ENCODE measurements around the gene HABP4.

The HABP4 gene

DNA sequence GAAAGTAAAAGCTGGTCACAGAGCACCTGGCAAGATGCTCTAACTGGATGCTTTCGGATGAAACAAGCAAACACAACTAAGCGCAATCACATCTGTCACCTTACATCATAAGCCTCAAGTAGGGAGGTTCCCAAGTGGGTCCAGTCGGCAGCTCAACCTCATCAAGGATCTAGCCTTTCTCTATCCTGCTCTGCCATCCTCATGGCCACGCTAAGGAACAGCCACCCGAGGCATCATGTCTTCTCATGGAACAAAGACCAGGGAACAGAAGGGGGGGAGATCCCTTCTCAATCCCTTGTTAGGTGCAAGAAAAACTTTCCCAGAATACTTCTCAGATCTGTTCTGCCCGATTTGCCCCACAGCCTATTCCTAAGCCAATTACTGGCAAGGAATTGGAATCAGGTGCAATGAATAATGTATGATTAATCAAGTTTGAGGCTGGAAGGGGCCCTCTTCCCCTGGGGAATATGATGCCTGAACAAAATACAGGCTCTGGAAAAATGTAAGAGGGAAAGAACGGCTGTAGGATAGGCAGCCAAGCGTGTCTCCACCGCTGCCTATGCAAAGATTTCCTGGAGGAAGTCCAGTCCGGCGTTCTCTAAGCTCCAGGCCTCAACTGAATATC, 1.3 kb upstream of the HABP4 start:
- TF ChIP-seq POU2F2 (IDR thresholded peaks at IDR 0.05; ENCODE audit: low read depth, low read length) (no peak), TAF1 (IDR thresholded peaks at IDR 0.05; ENCODE audit: low read depth, low read length) (no peak), PAX5 (IDR thresholded peaks at IDR 0.05; ENCODE audit: insufficient read depth, low read length, severe bottlenecking) (no peak), POLR2A (IDR thresholded peaks at IDR 0.05; ENCODE audit: low read depth, low read length) (no peak), POLR2AphosphoS5 (IDR thresholded peaks at IDR 0.05; ENCODE audit: low read depth, low read length) (no peak), SPI1 (IDR thresholded peaks at IDR 0.05; ENCODE audit: low read depth, low read length) (no peak)
- no peak for FAIRE-seq

DNA sequence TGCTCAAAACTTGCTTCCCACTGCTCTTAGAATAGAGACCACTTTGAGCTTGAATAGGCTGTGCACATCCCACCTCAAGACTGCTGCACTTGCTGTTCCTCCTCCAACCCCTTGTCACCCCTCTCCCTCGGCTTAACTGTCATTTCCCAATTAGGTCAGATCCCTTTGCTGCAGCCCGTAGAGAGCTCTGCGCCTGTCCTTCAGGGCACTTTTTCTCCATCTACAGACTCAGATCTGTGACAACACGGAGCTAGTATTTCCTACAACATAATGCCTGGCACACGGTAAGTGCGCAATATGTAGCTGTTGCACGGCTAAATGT, 485 bp upstream of the HABP4 start:
- FAIRE-seq: no peak
- TF ChIP-seq POLR2A (IDR thresholded peaks at IDR 0.05; ENCODE audit: low read depth, low read length): no peak

More for the DNA sequence above, 1.3 kb upstream of the HABP4 start:
- no peak for DNase-seq (ENCODE audit: insufficient read length, low spot score)

DNA sequence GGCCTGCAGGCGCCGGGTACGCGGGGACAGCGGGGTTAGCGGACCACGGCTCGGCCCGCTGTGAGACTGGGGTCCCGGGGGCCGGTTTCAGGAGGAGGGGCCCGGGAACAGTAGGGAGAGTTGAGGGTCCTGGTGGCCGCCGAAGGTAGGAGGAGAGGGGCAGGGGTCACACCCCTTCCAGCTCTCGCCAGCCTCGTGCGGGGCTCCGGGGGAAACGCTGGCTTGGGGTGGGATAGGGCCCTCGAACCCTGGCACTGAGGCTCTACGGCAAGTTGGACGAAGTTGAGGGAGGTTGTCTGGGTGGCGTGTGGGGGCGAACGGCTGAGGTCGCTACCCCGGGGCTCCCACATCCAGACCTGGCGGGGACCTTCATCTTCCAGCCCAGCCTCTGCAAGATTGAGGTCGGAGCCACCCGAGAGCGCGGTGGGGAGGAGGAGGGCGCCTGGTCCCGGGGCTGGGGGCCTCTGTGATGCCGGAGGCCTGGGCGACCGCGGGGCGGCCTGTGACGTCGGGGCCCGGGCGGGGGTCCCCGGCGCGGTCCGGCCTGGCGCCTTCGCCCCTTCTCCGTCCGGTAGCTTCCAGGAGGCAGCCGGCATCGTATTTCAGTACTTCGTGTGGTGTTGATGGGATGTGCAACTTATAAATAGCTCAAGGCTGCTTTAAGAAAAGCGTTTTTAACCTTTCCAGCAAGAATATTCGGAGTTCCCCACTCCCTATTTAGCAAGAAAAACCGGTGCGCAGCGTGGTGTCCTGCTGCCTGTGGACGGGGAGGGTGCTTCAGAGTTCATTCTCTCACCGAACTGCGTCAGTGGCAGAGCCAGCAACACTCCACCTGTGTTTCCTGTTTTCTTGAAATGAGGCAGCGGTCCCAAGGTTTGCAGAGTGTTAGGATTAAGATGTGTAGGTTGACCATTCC, 902 bp downstream of the HABP4 start:
- TF ChIP-seq POLR2A (IDR thresholded peaks at IDR 0.05; ENCODE audit: low read depth, low read length) (no peak), PAX5 (IDR thresholded peaks at IDR 0.05; ENCODE audit: insufficient read depth, low read length, severe bottlenecking) (no peak), SPI1 (IDR thresholded peaks at IDR 0.05; ENCODE audit: low read depth, low read length) (no peak), POLR2AphosphoS5 (IDR thresholded peaks at IDR 0.05; ENCODE audit: low read depth, low read length) (no peak), POU2F2 (IDR thresholded peaks at IDR 0.05; ENCODE audit: low read depth, low read length) (no peak), TAF1 (IDR thresholded peaks at IDR 0.05; ENCODE audit: low read depth, low read length) (no peak)
- FAIRE-seq (no peak), DNase-seq (ENCODE audit: insufficient read length, low spot score) (peak; percentile 14)

More for the DNA sequence above, 485 bp upstream of the HABP4 start:
- no peak for DNase-seq (ENCODE audit: insufficient read length, low spot score)

DNA sequence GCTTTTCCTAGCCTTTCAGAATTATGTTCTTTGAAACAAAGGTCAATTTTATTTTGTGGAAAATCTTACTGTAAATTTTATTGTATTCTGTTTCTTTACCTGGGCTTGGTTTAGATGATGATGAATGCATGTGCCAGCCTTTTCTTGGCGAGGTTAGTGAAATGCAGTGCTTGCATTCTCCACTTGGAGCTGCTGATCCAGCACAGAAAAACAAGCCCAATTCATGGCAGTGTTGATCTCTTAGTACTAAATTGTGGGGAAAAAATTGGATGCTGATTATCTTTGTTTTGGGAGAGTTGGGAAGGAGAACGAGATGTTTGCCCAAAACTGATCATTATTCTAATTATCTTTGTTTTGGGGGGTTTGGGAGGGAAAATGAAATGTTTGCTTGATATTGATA, 3.7 kb downstream of the HABP4 start:
- FAIRE-seq: no peak
- no peak for DNase-seq (ENCODE audit: insufficient read length, low spot score)
- no peak for TF ChIP-seq SPI1 (IDR thresholded peaks at IDR 0.05; ENCODE audit: low read depth, low read length)
- TF ChIP-seq POU2F2 (IDR thresholded peaks at IDR 0.05; ENCODE audit: low read depth, low read length): no peak
- no peak for TF ChIP-seq POLR2A (IDR thresholded peaks at IDR 0.05; ENCODE audit: low read depth, low read length)
- no peak for TF ChIP-seq PAX5 (IDR thresholded peaks at IDR 0.05; ENCODE audit: insufficient read depth, low read length, severe bottlenecking)
- TF ChIP-seq TAF1 (IDR thresholded peaks at IDR 0.05; ENCODE audit: low read depth, low read length): no peak
- no peak for TF ChIP-seq POLR2AphosphoS5 (IDR thresholded peaks at IDR 0.05; ENCODE audit: low read depth, low read length)

- no peak for TF ChIP-seq SPI1 (IDR thresholded peaks at IDR 0.05; ENCODE audit: low read depth, low read length)
- TF ChIP-seq POU2F2 (IDR thresholded peaks at IDR 0.05; ENCODE audit: low read depth, low read length): no peak
- TF ChIP-seq PAX5 (IDR thresholded peaks at IDR 0.05; ENCODE audit: insufficient read depth, low read length, severe bottlenecking): no peak
- no peak for TF ChIP-seq POLR2AphosphoS5 (IDR thresholded peaks at IDR 0.05; ENCODE audit: low read depth, low read length)
- TF ChIP-seq TAF1 (IDR thresholded peaks at IDR 0.05; ENCODE audit: low read depth, low read length): no peak
- TF ChIP-seq POLR2A (IDR thresholded peaks at IDR 0.05; ENCODE audit: low read depth, low read length): no peak
- no peak for DNase-seq (ENCODE audit: insufficient read length, low spot score)
- FAIRE-seq: no peak
These were observed 7.3 kb downstream of the HABP4 start for GRCh38 chr9:96457266-96457665.

DNA sequence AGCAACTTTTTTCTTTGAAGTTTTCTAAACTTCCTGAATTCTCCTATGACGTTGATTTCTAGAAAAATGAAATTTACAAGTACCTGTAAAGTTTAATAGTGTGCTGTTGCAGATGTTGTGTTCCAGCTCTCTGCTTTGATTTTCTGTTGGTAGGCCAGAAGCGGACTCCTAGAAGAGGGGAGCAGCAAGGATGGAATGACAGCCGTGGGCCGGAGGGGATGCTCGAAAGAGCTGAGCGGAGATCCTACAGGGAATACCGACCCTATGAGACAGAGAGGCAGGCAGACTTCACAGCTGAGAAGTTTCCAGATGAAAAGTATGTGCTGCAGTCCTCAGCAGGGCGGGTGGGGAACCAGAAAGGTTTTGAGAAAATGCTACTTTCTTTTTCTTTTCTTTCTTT, 8.3 kb downstream of the HABP4 start:
- DNase-seq (ENCODE audit: insufficient read length, low spot score): no peak
- no peak for FAIRE-seq
- no peak for TF ChIP-seq POLR2AphosphoS5 (IDR thresholded peaks at IDR 0.05; ENCODE audit: low read depth, low read length)
- TF ChIP-seq SPI1 (IDR thresholded peaks at IDR 0.05; ENCODE audit: low read depth, low read length): no peak
- TF ChIP-seq POU2F2 (IDR thresholded peaks at IDR 0.05; ENCODE audit: low read depth, low read length): no peak
- TF ChIP-seq PAX5 (IDR thresholded peaks at IDR 0.05; ENCODE audit: insufficient read depth, low read length, severe bottlenecking): no peak
- no peak for TF ChIP-seq POLR2A (IDR thresholded peaks at IDR 0.05; ENCODE audit: low read depth, low read length)
- TF ChIP-seq TAF1 (IDR thresholded peaks at IDR 0.05; ENCODE audit: low read depth, low read length): no peak

DNA sequence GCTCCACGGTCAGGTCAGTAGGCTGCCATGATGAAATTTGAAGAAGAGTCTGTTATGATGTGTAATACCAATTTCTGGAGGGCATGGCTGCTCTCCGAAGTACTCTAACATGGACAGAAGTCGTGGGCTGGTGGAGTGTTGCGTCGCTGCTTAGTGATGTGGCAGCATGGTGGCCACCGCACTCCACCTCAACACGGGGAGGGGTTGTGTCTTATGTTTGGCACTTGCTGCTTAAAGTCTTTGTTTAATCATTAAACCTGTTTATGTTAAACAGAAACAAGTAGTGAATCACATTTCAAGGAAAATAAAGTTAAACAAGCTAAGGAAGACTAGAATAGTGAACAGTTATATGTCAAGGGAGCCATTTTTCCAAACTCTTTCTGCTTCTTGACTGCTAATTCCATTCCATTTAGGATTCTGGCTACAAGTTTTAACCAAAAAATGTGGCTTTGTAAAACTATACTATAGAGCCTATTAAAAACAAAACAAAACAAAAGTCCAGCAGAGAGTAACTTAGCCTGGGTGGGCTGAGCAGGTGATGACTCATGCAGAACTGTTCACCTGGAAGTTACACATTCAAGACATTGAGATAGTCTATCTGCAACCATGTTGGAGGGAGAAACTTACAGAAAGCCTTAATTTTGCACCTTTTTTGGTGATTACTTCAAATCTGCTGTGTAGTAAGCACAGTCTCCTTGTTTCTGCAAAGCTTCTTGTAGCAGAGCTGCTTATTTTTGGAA, 9.5 kb downstream of the HABP4 start:
- FAIRE-seq (no peak), DNase-seq (ENCODE audit: insufficient read length, low spot score) (no peak)
- TF ChIP-seq SPI1 (IDR thresholded peaks at IDR 0.05; ENCODE audit: low read depth, low read length) (no peak), POLR2A (IDR thresholded peaks at IDR 0.05; ENCODE audit: low read depth, low read length) (no peak), TAF1 (IDR thresholded peaks at IDR 0.05; ENCODE audit: low read depth, low read length) (no peak), POU2F2 (IDR thresholded peaks at IDR 0.05; ENCODE audit: low read depth, low read length) (no peak), PAX5 (IDR thresholded peaks at IDR 0.05; ENCODE audit: insufficient read depth, low read length, severe bottlenecking) (no peak), POLR2AphosphoS5 (IDR thresholded peaks at IDR 0.05; ENCODE audit: low read depth, low read length) (no peak)

GRCh38 chr9:96460470-96460869, 10.5 kb downstream of the HABP4 start:
- TF ChIP-seq POU2F2 (IDR thresholded peaks at IDR 0.05; ENCODE audit: low read depth, low read length): no peak
- TF ChIP-seq POLR2A (IDR thresholded peaks at IDR 0.05; ENCODE audit: low read depth, low read length): no peak
- no peak for TF ChIP-seq PAX5 (IDR thresholded peaks at IDR 0.05; ENCODE audit: insufficient read depth, low read length, severe bottlenecking)
- TF ChIP-seq POLR2AphosphoS5 (IDR thresholded peaks at IDR 0.05; ENCODE audit: low read depth, low read length): no peak
- no peak for TF ChIP-seq TAF1 (IDR thresholded peaks at IDR 0.05; ENCODE audit: low read depth, low read length)
- TF ChIP-seq SPI1 (IDR thresholded peaks at IDR 0.05; ENCODE audit: low read depth, low read length): no peak
- FAIRE-seq: no peak
- no peak for DNase-seq (ENCODE audit: insufficient read length, low spot score)

- FAIRE-seq (no peak), DNase-seq (ENCODE audit: insufficient read length, low spot score) (no peak)
- no peak for TF ChIP-seq POLR2A (IDR thresholded peaks at IDR 0.05; ENCODE audit: low read depth, low read length)
- TF ChIP-seq PAX5 (IDR thresholded peaks at IDR 0.05; ENCODE audit: insufficient read depth, low read length, severe bottlenecking): no peak
- TF ChIP-seq POLR2AphosphoS5 (IDR thresholded peaks at IDR 0.05; ENCODE audit: low read depth, low read length): no peak
- no peak for TF ChIP-seq TAF1 (IDR thresholded peaks at IDR 0.05; ENCODE audit: low read depth, low read length)
- no peak for TF ChIP-seq SPI1 (IDR thresholded peaks at IDR 0.05; ENCODE audit: low read depth, low read length)
- TF ChIP-seq POU2F2 (IDR thresholded peaks at IDR 0.05; ENCODE audit: low read depth, low read length): no peak
These were observed 10.9 kb downstream of the HABP4 start for GRCh38 chr9:96460882-96461281.
